Breast epithelium (tissue), 3 donors: ENCODE data around the gene MMD.

Experiments
- CTCF ChIP-seq, 3 donors: fragments of 450-650 bp; IDR thresholded peaks; one replicate each; pipeline ENCODE4 v1.5.1; 2016 to 2017; ENCODE audit warnings: antibody characterized with exemption in 3 of 3, mild to moderate bottlenecking in 3 of 3, moderate library complexity in 3 of 3
- POLR2A ChIP-seq: fragments of 450-650 bp; IDR thresholded peaks from one replicate; pipeline ENCODE4 v1.6.1; 2016; ENCODE audit warnings: antibody characterized with exemption, mild to moderate bottlenecking, moderate library complexity

- TF ChIP-seq CTCF (IDR thresholded peaks at IDR 0.05): no peak
- TF ChIP-seq POLR2A: no peak
These were observed 12.2 kb upstream of the MMD start for GRCh38 chr17:55433629-55434422.
